B cell (primary cell): ENCODE results near the gene ABCA8. TPM values are rescaled to one million over a fixed set of nuclear protein-coding genes. Genes with fewer than 3 reads are reported as not detected.

Experiments used
- ATAC-seq: fragments of 200-7000 bp; cut with Tn5 transposase; one replicate; pipeline ENCODE4 v1.10.0; 2021; ENCODE audit warnings: low read depth, mild to moderate bottlenecking, moderate number of reproducible peaks, moderate library complexity
- CTCF ChIA-PET: fragments of 350-600 bp; sonication (Branson Sonifier 250); formaldehyde crosslinking; loops from one replicate; lab custom pipeline; 2021; ENCODE audit warnings: antibody characterized with exemption, inconsistent platforms; lab: Charles Lee
- POLR2A ChIA-PET: fragments of 350-600 bp; sonication (Branson Sonifier 250); formaldehyde crosslinking; loops from one replicate; lab custom pipeline; 2021; ENCODE audit warnings: antibody characterized with exemption; lab: Charles Lee
- DNase-seq: peaks from one replicate; pipeline ENCODE4 v3.0.0; 2013
- H2AFZ ChIP-seq: 2 replicates; pipeline ENCODE4 v1.6.1; 2012; ENCODE audit warnings: mild to moderate bottlenecking, low read depth, low read length; ENCODE audit not compliant: insufficient read depth, poor library complexity, severe bottlenecking
- H3K27ac ChIP-seq, 2 donors: 1 replicate in 1 of 2; 2 replicates in 1 of 2; pipeline ENCODE4 v1.5.1; 2012 to 2013; ENCODE audit warnings: low read length in 2 of 2, mild to moderate bottlenecking in 2 of 2, moderate library complexity in 1 of 2
- H3K27me3 ChIP-seq, 4 experiments: fragments of 200-600 bp in 1 of 4; sonication (generic) in 1 of 4; replicated peaks in 1 of 4; 1 replicate in 2 of 4; 2 replicates in 2 of 4; pipeline versions ENCODE4 v1.6.1 to v1.7.0; 2013 to 2016; ENCODE audit warnings: low read length in 3 of 4, mild to moderate bottlenecking in 2 of 4, mixed read lengths in 1 of 4, moderate library complexity in 1 of 4; ENCODE audit not compliant: insufficient read depth in 4 of 4, control insufficient read depth in 3 of 4; ENCODE audit errors: control extremely low read depth in 1 of 4
- H3K36me3 ChIP-seq, 2 experiments: replicated peaks in 1 of 2; 1 replicate in 1 of 2; 2 replicates in 1 of 2; pipeline versions ENCODE4 v1.6.1 to v1.7.1; 2013; ENCODE audit warnings: low read length in 1 of 2; ENCODE audit not compliant: insufficient read depth in 2 of 2, control insufficient read depth in 1 of 2; ENCODE audit errors: control extremely low read depth in 1 of 2, extremely low read depth in 1 of 2
- H3K4me1 ChIP-seq, 2 donors: fragments of 200-600 bp in 1 of 2; sonication (generic) in 1 of 2; 1 replicate in 1 of 2; 2 replicates in 1 of 2; pipeline versions ENCODE4 v1.5.1 to v1.6.1; 2013 to 2017; ENCODE audit warnings: low read length in 2 of 2; ENCODE audit not compliant: control insufficient read depth in 2 of 2, insufficient read depth in 2 of 2
- H3K4me2 ChIP-seq: replicated peaks from 2 replicates; pipeline ENCODE3; 2012; ENCODE audit warnings: mild to moderate bottlenecking, low read depth, low read length; ENCODE audit not compliant: poor library complexity, severe bottlenecking
- H3K4me3 ChIP-seq, 5 experiments: fragments of 200-600 bp in 1 of 5; sonication (generic) in 1 of 5; 1 replicate in 3 of 5; 2 replicates in 2 of 5; pipeline versions ENCODE4 v1.5.1 to v1.7.0; 2011 to 2016; ENCODE audit warnings: low read length in 4 of 5, mild to moderate bottlenecking in 4 of 5, low read depth in 2 of 5, control low read depth in 1 of 5, moderate library complexity in 1 of 5; ENCODE audit not compliant: insufficient read depth in 1 of 5; ENCODE audit errors: control extremely low read depth in 1 of 5, extremely low read depth in 1 of 5
- H3K79me2 ChIP-seq: fragments of 200-600 bp; sonication (generic); one replicate; pipeline ENCODE4 v1.6.0; 2016; ENCODE audit warnings: low read length; ENCODE audit not compliant: control insufficient read depth, insufficient read depth
- H3K9ac ChIP-seq: fragments of 200-600 bp; sonication (generic); 2 replicates; pipeline ENCODE4 v1.6.1; 2017; ENCODE audit warnings: mild to moderate bottlenecking, low read length, moderate library complexity
- H3K9me3 ChIP-seq, 3 donors: one replicate each; pipeline versions ENCODE4 v1.6.1 to v1.7.1; 2013; ENCODE audit warnings: low read length in 2 of 3; ENCODE audit not compliant: control insufficient read depth in 2 of 3, insufficient read depth in 1 of 3; ENCODE audit errors: control extremely low read depth in 1 of 3
- H4K20me1 ChIP-seq: 2 replicates; pipeline ENCODE4 v1.6.0; 2012; ENCODE audit warnings: mild to moderate bottlenecking, low read length; ENCODE audit not compliant: insufficient read depth, control insufficient read depth, poor library complexity, severe bottlenecking
- H3K27ac Mint-ChIP-seq: one replicate; pipeline ENCODE4 v1.8.0; 2021; ENCODE audit warnings: mixed read lengths
- H3K27me3 Mint-ChIP-seq: one replicate; pipeline ENCODE4 v1.8.0; 2021; ENCODE audit warnings: mixed read lengths
- H3K4me1 Mint-ChIP-seq: one replicate; pipeline ENCODE4 v1.8.0; 2021; ENCODE audit warnings: mixed read lengths
- H3K4me3 Mint-ChIP-seq: one replicate; pipeline ENCODE4 v1.8.0; 2021; ENCODE audit warnings: mixed read lengths
- H3K9me3 Mint-ChIP-seq: one replicate; pipeline ENCODE4 v1.8.0; 2022; ENCODE audit warnings: mixed read lengths; ENCODE audit not compliant: insufficient read depth
- CTCF ChIP-seq: fragments of 200-600 bp; IDR thresholded peaks from one replicate; pipeline ENCODE4 v1.8.0; 2022; ENCODE audit warnings: antibody characterized with exemption, mild to moderate bottlenecking
- EZH2 ChIP-seq: IDR thresholded peaks from 2 replicates; pipeline ENCODE4 v1.6.1; 2012; ENCODE audit warnings: borderline replicate concordance, low read depth, mild to moderate bottlenecking, moderate library complexity, low read length; ENCODE audit not compliant: insufficient read depth, poor library complexity, severe bottlenecking
- WGBS: methylation state at CpG from one replicate; pipeline ENCODE4 v1.1.5; 2013; ENCODE audit warnings: missing lambda C conversion rate; ENCODE audit not compliant: insufficient coverage; 5-methylcytosine and 5-hydroxymethylcytosine counted together
- intact Hi-C: fragments of 100-400 bp; cut with micrococcal nuclease; formaldehyde crosslinking; loops from one replicate; pipeline ENCODE4 v1.10.0; 2022
- polyA plus RNA-seq: library from polyadenylated mRNA; depleted of rRNA; stranded (reverse); fragments of >200 nt; gene quantifications from 2 replicates; pipeline ENCODE4 v1.2.3, GENCODE V29; 2012
- total RNA-seq, 2 donors: library from RNA; stranded (reverse); fragments of 120-200 nt in 1 of 2; gene quantifications; 1 replicate in 1 of 2; 2 replicates in 1 of 2; pipeline versions ENCODE4 v1.2.3 to v1.2.4, GENCODE V29; 2013 to 2022

The ABCA8 gene
- total and polyA plus RNA-seq, 2 donors (not counting 1 experiment from before 2014, with no cell fraction given): not detected

- no peak overlapping the region for H2AFZ ChIP-seq
- no peaks in the 10 kb centered on the region for H3K27me3 ChIP-seq
- H3K9me3 Mint-ChIP-seq: no peaks in the 10 kb centered on the region
- no peaks in the 10 kb centered on the region for H3K79me2 ChIP-seq
- H3K27ac Mint-ChIP-seq: no peak overlapping the region
- no peaks in the 10 kb centered on the region for H3K4me1 ChIP-seq
- WGBS: 95% methylated on average over 2 of the region's 7 CpGs
- ChIA-PET POLR2A (no interaction called here), CTCF (no interaction called here)
- no peak overlapping the region for H3K9ac ChIP-seq
- TF ChIP-seq EZH2: no peak
- no peak for TF ChIP-seq CTCF
- no peak overlapping the region for H3K4me3 Mint-ChIP-seq
- H3K4me2 ChIP-seq: no peak overlapping the region
- no peaks in the 10 kb centered on the region for H4K20me1 ChIP-seq
- no peak overlapping the region for H3K4me3 ChIP-seq
- no peak for DNase-seq
- no peaks in the 10 kb centered on the region for H3K4me1 Mint-ChIP-seq
- intact Hi-C loops: no loop called here
- peaks cover 10% of the 10 kb centered on the region for H3K27me3 Mint-ChIP-seq
- no peaks in the 10 kb centered on the region for H3K9me3 ChIP-seq
- no peaks in the 10 kb centered on the region for H3K36me3 ChIP-seq
- no peak overlapping the region for H3K27ac ChIP-seq
- no peak for ATAC-seq
Measured at GRCh38 chr17:68849673-68850610, 105.2 kb downstream of the ABCA8 start.

GRCh38 chr17:68847711-68848110 is 107.5 kb downstream of the ABCA8 start:
- H3K4me3 ChIP-seq: no peak overlapping the region
- no peak overlapping the region for H3K4me3 Mint-ChIP-seq
- no peak overlapping the region for H3K27ac ChIP-seq
- no peaks in the 10 kb centered on the region for H3K79me2 ChIP-seq
- ChIA-PET POLR2A (no interaction called here), CTCF (no interaction called here)
- TF ChIP-seq EZH2: no peak
- no peak for TF ChIP-seq CTCF
- no peaks in the 10 kb centered on the region for H3K27me3 ChIP-seq
- no peaks in the 10 kb centered on the region for H3K9me3 ChIP-seq
- no peaks in the 10 kb centered on the region for H3K4me1 ChIP-seq
- H3K27ac Mint-ChIP-seq: no peak overlapping the region
- ATAC-seq: no peak
- DNase-seq: no peak
- H3K27me3 Mint-ChIP-seq: peaks cover 7% of the 10 kb centered on the region
- H2AFZ ChIP-seq: no peak overlapping the region
- intact Hi-C loops: no loop called here
- no peak overlapping the region for H3K9ac ChIP-seq
- H4K20me1 ChIP-seq: no peaks in the 10 kb centered on the region
- H3K9me3 Mint-ChIP-seq: no peaks in the 10 kb centered on the region
- H3K4me1 Mint-ChIP-seq: no peaks in the 10 kb centered on the region
- H3K36me3 ChIP-seq: no peaks in the 10 kb centered on the region
- H3K4me2 ChIP-seq: no peak overlapping the region
- 70% methylated on average over 1 of the region's 1 CpG for WGBS
